HEK293 (cell line): Measurements from ENCODE around the gene DLGAP5.

ENCODE experiments used
- CTCF ChIA-PET: fragments of 350-600 bp; formaldehyde crosslinking; extraction: SDS; loops from one replicate; lab custom pipeline; 2021; ENCODE audit warnings: antibody characterized with exemption; lab: Yijun Ruan, JAX
- POLR2A ChIA-PET: fragments of 300-600 bp; formaldehyde crosslinking; extraction: SDS; loops from one replicate; lab custom pipeline; 2020; ENCODE audit warnings: antibody characterized with exemption, inconsistent platforms; lab: Yijun Ruan, JAX
- H3K27ac ChIP-seq: fragments of 200-500 bp; sonication (Bioruptor generic); 2 replicates; pipeline ENCODE4 v1.5.1; 2014; ENCODE audit warnings: low read depth, low read length, control low read depth, inconsistent platforms; ENCODE audit errors: extremely low read depth
- H3K36me3 ChIP-seq, 2 experiments: fragments of 200-500 bp in 1 of 2; sonication (Bioruptor generic) in 1 of 2; 1 replicate in 1 of 2; 2 replicates in 1 of 2; pipeline ENCODE4 v1.5.1; 2014 to 2017; ENCODE audit warnings: inconsistent platforms in 2 of 2, low read length in 2 of 2; ENCODE audit not compliant: control insufficient read depth in 2 of 2, insufficient read depth in 1 of 2
- H3K4me1 ChIP-seq: fragments of 200-500 bp; sonication (Bioruptor generic); 2 replicates; pipeline ENCODE4 v1.5.1; 2014; ENCODE audit warnings: mild to moderate bottlenecking, low read length, inconsistent platforms; ENCODE audit not compliant: control insufficient read depth, insufficient read depth
- H3K4me3 ChIP-seq: 2 replicates; pipeline ENCODE4 v1.5.1; 2011; ENCODE audit warnings: low read depth, mild to moderate bottlenecking, control low read depth, low read length, moderate library complexity
- H3K9me3 ChIP-seq: fragments of 200-500 bp; sonication (Bioruptor generic); 2 replicates; pipeline ENCODE4 v1.5.1; 2014; ENCODE audit warnings: low read depth, low read length, inconsistent platforms; ENCODE audit not compliant: control insufficient read depth, insufficient read depth
- KLF1 ChIP-seq: fragments of 450-650 bp; formaldehyde crosslinking; IDR thresholded peaks from 2 replicates; pipeline ENCODE4 v1.5.1; 2016; ENCODE audit warnings: missing biosample characterization, missing genetic modification characterization
- MZF1 ChIP-seq: fragments of 450-650 bp; formaldehyde crosslinking; IDR thresholded peaks from 2 replicates; pipeline ENCODE4 v1.5.1; 2017; ENCODE audit warnings: missing biosample characterization, missing genetic modification characterization, borderline replicate concordance
- REPIN1 ChIP-seq: fragments of 450-650 bp; formaldehyde crosslinking; IDR thresholded peaks from 2 replicates; pipeline ENCODE4 v1.5.1; 2017; ENCODE audit warnings: missing biosample characterization, missing genetic modification characterization, low read depth
- SALL2 ChIP-seq: fragments of 450-650 bp; formaldehyde crosslinking; IDR thresholded peaks from 2 replicates; pipeline ENCODE4 v1.5.0; 2017; ENCODE audit warnings: missing biosample characterization, mild to moderate bottlenecking, missing genetic modification characterization, borderline replicate concordance
- SCRT1 ChIP-seq: fragments of 450-650 bp; formaldehyde crosslinking; IDR thresholded peaks from 2 replicates; pipeline ENCODE4 v1.5.1; 2016; ENCODE audit warnings: missing biosample characterization, missing genetic modification characterization, borderline replicate concordance
- YY2 ChIP-seq: fragments of 450-650 bp; formaldehyde crosslinking; IDR thresholded peaks from 2 replicates; pipeline ENCODE4 v1.5.1; 2016; ENCODE audit warnings: missing biosample characterization, missing genetic modification characterization
- ZBTB21 ChIP-seq: fragments of 450-650 bp; formaldehyde crosslinking; IDR thresholded peaks from 2 replicates; pipeline ENCODE4 v1.5.1; 2017; ENCODE audit warnings: missing biosample characterization, missing genetic modification characterization
- ZNF175 ChIP-seq: fragments of 450-650 bp; formaldehyde crosslinking; IDR thresholded peaks from 2 replicates; pipeline ENCODE4 v1.5.1; 2016; ENCODE audit warnings: missing biosample characterization, missing genetic modification characterization
- ZNF202 ChIP-seq: fragments of 450-650 bp; formaldehyde crosslinking; IDR thresholded peaks from 2 replicates; pipeline ENCODE4 v1.5.1; 2016; ENCODE audit warnings: missing biosample characterization, missing genetic modification characterization, borderline replicate concordance
- ZNF350 ChIP-seq: fragments of 450-650 bp; formaldehyde crosslinking; IDR thresholded peaks from 2 replicates; pipeline ENCODE4 v1.5.0; 2017; ENCODE audit warnings: missing biosample characterization, mild to moderate bottlenecking, missing genetic modification characterization
- ZNF404 ChIP-seq: fragments of 450-650 bp; formaldehyde crosslinking; IDR thresholded peaks from 2 replicates; pipeline ENCODE4 v1.5.1; 2017; ENCODE audit warnings: missing biosample characterization, missing genetic modification characterization
- ZNF529 ChIP-seq: fragments of 450-650 bp; formaldehyde crosslinking; IDR thresholded peaks from 2 replicates; pipeline ENCODE4 v1.5.1; 2017; ENCODE audit warnings: missing genetic modification characterization, missing biosample characterization; ENCODE audit not compliant: insufficient replicate concordance
- ZNF544 ChIP-seq: fragments of 450-650 bp; formaldehyde crosslinking; IDR thresholded peaks from 2 replicates; pipeline ENCODE4 v1.5.0; 2017; ENCODE audit warnings: missing biosample characterization, missing genetic modification characterization
- ZNF548 ChIP-seq: fragments of 450-650 bp; formaldehyde crosslinking; IDR thresholded peaks from 2 replicates; pipeline ENCODE4 v1.5.1; 2016; ENCODE audit warnings: missing biosample characterization, missing genetic modification characterization
- ZNF600 ChIP-seq: fragments of 450-650 bp; formaldehyde crosslinking; IDR thresholded peaks from 2 replicates; pipeline ENCODE4 v1.5.1; 2016; ENCODE audit warnings: missing biosample characterization, missing genetic modification characterization
- ZNF654 ChIP-seq: fragments of 450-650 bp; formaldehyde crosslinking; IDR thresholded peaks from 2 replicates; pipeline ENCODE4 v1.5.1; 2016; ENCODE audit warnings: low read depth, missing biosample characterization, missing genetic modification characterization
- TF ChIP-seq, protein P1 (sequence below): fragments of 450-650 bp; formaldehyde crosslinking; conservative IDR thresholded peaks from 2 replicates; pipeline ENCODE4 v1.5.1; 2016; ENCODE audit warnings: low read depth, missing biosample characterization, missing genetic modification characterization
- TF ChIP-seq, protein P2 (sequence below): fragments of 450-650 bp; formaldehyde crosslinking; IDR thresholded peaks from 2 replicates; pipeline ENCODE4 v1.5.1; 2016; ENCODE audit warnings: missing biosample characterization, missing genetic modification characterization, borderline replicate concordance
- TF ChIP-seq, protein P3 (sequence below): fragments of 450-650 bp; formaldehyde crosslinking; IDR thresholded peaks from 2 replicates; pipeline ENCODE4 v1.5.1; 2016; ENCODE audit warnings: missing biosample characterization, missing genetic modification characterization

Gene DLGAP5

DNA sequence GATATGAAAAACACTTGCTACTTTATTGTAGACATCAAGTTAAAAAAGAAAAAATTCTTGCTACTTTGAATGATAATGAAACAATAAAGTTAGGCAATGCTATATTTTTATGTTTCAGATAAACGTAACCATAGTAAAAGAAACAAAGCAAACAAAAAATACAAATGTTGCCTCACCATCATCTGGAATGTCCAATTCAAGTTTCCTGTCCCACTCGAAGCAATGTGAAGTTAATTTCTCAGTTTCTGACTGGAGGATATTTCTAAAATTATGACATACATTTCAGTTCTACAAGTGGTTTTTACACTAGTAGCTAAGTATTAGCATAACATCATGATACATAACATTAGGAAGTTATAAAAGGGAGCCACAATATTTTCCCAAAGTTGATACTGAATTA lies 20.9 kb downstream of the DLGAP5 start:
- POLR2A ChIA-PET = no interaction called here
- peaks cover 75 to 86% of the 10 kb centered on the region in 2 experiments for H3K36me3 ChIP-seq
- no peaks in the 10 kb centered on the region for H3K9me3 ChIP-seq
- CTCF ChIA-PET = interaction anchor here (0.7 to 2.1 kb wide), 2 partner anchors 10 to 11 kb away, joined by 3 to 7 read pairs; no protein-coding TSS in a partner anchor
- TF ChIP-seq MZF1 (no peak), SALL2 (tag by site-specific recombination) (no peak), ZNF548 (tag by site-specific recombination) (no peak), ZNF600 (tag by site-specific recombination) (no peak), ZBTB21 (tag by site-specific recombination) (no peak)
- TF ChIP-seq, protein P1, sequence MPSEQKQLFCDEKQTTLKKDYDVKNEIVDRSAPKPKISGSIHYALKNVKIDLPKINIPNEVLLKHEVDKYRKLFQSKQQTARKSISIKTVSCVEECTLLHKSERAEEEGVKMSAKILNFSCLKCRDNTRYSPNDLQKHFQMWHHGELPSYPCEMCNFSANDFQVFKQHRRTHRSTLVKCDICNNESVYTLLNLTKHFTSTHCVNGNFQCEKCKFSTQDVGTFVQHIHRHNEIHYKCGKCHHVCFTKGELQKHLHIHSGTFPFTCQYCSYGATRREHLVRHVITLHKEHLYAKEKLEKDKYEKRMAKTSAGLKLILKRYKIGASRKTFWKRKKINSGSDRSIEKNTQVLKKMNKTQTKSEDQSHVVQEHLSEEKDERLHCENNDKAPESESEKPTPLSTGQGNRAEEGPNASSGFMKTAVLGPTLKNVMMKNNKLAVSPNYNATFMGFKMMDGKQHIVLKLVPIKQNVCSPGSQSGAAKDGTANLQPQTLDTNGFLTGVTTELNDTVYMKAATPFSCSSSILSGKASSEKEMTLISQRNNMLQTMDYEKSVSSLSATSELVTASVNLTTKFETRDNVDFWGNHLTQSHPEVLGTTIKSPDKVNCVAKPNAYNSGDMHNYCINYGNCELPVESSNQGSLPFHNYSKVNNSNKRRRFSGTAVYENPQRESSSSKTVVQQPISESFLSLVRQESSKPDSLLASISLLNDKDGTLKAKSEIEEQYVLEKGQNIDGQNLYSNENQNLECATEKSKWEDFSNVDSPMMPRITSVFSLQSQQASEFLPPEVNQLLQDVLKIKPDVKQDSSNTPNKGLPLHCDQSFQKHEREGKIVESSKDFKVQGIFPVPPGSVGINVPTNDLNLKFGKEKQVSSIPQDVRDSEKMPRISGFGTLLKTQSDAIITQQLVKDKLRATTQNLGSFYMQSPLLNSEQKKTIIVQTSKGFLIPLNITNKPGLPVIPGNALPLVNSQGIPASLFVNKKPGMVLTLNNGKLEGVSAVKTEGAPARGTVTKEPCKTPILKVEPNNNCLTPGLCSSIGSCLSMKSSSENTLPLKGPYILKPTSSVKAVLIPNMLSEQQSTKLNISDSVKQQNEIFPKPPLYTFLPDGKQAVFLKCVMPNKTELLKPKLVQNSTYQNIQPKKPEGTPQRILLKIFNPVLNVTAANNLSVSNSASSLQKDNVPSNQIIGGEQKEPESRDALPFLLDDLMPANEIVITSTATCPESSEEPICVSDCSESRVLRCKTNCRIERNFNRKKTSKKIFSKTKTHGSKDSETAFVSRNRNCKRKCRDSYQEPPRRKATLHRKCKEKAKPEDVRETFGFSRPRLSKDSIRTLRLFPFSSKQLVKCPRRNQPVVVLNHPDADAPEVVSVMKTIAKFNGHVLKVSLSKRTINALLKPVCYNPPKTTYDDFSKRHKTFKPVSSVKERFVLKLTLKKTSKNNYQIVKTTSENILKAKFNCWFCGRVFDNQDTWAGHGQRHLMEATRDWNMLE (tag by site-specific recombination) = no peak
- no peak overlapping the region for H3K4me3 ChIP-seq
- no peak overlapping the region for H3K27ac ChIP-seq
- no peaks in the 10 kb centered on the region for H3K4me1 ChIP-seq

DNA sequence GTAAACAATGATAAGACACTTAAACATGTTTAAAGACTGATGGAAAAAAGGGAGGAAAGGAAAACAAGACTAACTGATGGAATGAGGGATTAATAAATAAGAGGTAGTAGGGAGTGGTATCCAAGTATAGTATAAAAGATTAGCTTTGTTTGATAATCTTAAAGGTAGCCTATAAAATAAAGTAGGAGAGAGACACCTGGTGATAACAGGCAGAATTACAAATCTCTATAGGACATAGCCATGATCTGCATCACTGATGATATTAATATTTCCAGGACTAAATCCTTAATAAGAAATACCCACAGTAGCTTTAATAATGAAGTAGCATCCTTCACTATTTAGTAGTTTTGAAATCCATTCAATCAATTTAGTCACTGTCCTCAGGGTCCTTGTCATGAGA lies 30.4 kb downstream of the DLGAP5 start:
- no peak overlapping the region for H3K4me3 ChIP-seq
- TF ChIP-seq REPIN1 (tag by site-specific recombination) (no peak), ZNF175 (tag by site-specific recombination) (no peak), ZNF654 (peak; percentile 37)
- no peaks in the 10 kb centered on the region for H3K4me1 ChIP-seq
- H3K36me3 ChIP-seq = peaks cover 67 to 83% of the 10 kb centered on the region in 2 experiments
- H3K9me3 ChIP-seq = no peaks in the 10 kb centered on the region
- ChIA-PET POLR2A (interaction anchor here (1.0 kb wide), 1 partner anchor 110 kb away, joined by 4 read pairs; the partner anchor contains the start of gene MAPK1IP1L), CTCF (interaction anchor here (0.6 to 4.0 kb wide), 13 partner anchors 10 to 130 kb away, joined by 3 to 43 read pairs (median 5); partner anchors contain the start of gene MAPK1IP1L)
- H3K27ac ChIP-seq = no peak overlapping the region

DNA sequence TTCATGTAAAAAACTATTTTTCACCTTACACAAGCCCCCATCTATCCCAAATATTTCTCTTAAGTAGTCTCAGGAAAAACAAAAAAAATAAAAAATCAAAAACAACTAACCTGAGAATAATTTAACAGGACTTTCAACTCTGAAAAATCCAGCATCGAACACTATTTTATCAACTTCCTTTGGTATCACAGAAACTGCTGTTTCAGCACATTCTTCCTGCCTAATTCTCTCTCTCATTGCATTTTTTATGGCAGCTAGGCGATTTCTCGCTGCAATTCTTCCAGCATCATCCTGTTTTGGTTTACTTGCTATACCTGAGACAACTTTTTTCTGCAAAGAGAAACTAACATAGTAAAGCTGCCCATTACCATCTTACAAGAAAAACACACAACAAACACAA lies 33.0 kb downstream of the DLGAP5 start:
- ChIA-PET POLR2A (no interaction called here), CTCF (interaction anchor here (1.1 to 4.0 kb wide), 2 partner anchors 70 to 76 kb away, joined by 3 to 43 read pairs; no protein-coding TSS in a partner anchor)
- H3K9me3 ChIP-seq = no peaks in the 10 kb centered on the region
- TF ChIP-seq KLF1 (tag by site-specific recombination) (no peak), REPIN1 (tag by site-specific recombination) (no peak), ZNF350 (tag by site-specific recombination) (no peak), ZNF404 (tag by site-specific recombination) (no peak), YY2 (tag by site-specific recombination) (no peak), SCRT1 (no peak), ZNF544 (no peak), ZNF529 (tag by site-specific recombination) (no peak), ZNF202 (tag by site-specific recombination) (no peak)
- TF ChIP-seq, protein P2, sequence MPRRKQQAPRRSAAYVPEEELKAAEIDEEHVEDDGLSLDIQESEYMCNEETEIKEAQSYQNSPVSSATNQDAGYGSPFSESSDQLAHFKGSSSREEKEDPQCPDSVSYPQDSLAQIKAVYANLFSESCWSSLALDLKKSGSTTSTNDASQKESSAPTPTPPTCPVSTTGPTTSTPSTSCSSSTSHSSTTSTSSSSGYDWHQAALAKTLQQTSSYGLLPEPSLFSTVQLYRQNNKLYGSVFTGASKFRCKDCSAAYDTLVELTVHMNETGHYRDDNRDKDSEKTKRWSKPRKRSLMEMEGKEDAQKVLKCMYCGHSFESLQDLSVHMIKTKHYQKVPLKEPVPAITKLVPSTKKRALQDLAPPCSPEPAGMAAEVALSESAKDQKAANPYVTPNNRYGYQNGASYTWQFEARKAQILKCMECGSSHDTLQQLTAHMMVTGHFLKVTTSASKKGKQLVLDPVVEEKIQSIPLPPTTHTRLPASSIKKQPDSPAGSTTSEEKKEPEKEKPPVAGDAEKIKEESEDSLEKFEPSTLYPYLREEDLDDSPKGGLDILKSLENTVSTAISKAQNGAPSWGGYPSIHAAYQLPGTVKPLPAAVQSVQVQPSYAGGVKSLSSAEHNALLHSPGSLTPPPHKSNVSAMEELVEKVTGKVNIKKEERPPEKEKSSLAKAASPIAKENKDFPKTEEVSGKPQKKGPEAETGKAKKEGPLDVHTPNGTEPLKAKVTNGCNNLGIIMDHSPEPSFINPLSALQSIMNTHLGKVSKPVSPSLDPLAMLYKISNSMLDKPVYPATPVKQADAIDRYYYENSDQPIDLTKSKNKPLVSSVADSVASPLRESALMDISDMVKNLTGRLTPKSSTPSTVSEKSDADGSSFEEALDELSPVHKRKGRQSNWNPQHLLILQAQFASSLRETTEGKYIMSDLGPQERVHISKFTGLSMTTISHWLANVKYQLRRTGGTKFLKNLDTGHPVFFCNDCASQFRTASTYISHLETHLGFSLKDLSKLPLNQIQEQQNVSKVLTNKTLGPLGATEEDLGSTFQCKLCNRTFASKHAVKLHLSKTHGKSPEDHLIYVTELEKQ = no peak
- TF ChIP-seq, protein P3, sequence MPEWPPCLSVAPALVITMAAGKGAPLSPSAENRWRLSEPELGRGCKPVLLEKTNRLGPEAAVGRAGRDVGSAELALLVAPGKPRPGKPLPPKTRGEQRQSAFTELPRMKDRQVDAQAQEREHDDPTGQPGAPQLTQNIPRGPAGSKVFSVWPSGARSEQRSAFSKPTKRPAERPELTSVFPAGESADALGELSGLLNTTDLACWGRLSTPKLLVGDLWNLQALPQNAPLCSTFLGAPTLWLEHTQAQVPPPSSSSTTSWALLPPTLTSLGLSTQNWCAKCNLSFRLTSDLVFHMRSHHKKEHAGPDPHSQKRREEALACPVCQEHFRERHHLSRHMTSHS (tag by site-specific recombination) = no peak
- no peak overlapping the region for H3K4me3 ChIP-seq
- H3K36me3 ChIP-seq = peaks cover 68 to 85% of the 10 kb centered on the region in 2 experiments
- H3K4me1 ChIP-seq = no peaks in the 10 kb centered on the region
- H3K27ac ChIP-seq = no peak overlapping the region
